GM21723 (cell line): ENCODE measurements around the gene CNOT3.

Source experiments
- ATAC-seq: cut with Tn5 transposase; IDR thresholded peaks from one replicate; pipeline ENCODE4 v1.9.1; 2021; ENCODE audit warnings: mild to moderate bottlenecking, moderate library complexity; ENCODE audit not compliant: unreplicated experiment

The CNOT3 gene

GRCh38 chr19:54147676-54148075 is 10.1 kb downstream of the CNOT3 start:
- ATAC-seq: no peak

GRCh38 chr19:54148158-54148557 is 10.6 kb downstream of the CNOT3 start:
- no peak for ATAC-seq

DNA sequence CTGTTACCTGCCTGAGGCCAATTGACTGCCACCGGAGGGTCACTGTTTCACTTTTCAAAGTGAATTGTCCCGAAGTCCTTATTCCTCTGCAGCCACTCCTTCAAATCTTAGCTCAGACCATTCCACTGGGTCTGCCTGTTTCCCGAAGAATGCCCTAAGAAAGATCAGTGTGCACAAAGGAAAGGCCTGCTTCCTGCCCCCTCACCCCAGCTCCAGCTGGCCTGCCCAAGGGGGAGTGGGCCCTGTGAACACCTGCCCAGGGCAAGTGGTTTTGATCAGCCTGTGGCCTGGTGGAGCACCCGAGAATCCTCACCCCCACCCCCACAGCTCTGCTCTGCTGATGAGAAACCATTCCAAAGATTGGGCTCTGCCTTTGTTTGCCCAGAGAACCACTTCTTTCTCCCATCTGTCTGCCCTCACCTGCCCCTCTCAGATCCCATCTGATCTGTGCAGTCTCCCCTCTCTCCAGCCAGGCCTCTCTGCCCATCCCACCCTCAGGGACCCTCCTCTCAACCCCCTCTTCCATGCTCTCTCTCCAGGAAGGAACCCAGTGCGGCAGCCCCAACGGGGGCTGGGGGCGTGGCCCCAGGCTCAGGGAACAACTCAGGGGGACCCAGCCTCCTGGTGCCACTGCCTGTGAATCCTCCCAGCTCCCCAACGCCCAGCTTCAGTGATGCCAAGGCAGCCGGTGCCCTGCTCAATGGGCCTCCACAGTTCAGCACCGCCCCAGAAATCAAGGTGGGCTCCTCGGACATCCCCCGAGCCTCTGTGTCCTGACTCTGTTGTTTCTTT is 11.7 kb downstream of the CNOT3 start:
- no peak for ATAC-seq

GRCh38 chr19:54151362-54152035 is 13.9 kb downstream of the CNOT3 start:
- no peak for ATAC-seq

DNA sequence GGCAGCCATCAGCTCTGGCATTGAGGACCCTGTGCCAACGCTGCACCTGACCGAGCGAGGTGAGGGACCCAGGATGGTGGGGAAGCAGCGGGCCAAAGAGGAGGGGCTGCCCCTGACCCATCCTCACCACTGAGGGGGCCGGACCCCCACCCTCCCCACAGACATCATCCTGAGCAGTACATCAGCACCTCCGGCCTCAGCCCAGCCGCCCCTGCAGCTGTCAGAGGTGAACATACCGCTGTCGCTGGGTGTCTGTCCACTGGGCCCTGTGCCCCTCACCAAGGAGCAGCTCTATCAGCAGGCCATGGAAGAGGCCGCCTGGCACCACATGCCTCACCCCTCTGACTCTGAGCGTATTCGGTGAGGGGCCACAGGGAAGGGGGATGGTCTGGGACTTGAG is 14.7 kb downstream of the CNOT3 start:
- no peak for ATAC-seq

- ATAC-seq: no peak
Observed at GRCh38 chr19:54152878-54153524, 15.4 kb downstream of the CNOT3 start.

GRCh38 chr19:54153731-54154326 is 16.3 kb downstream of the CNOT3 start:
- ATAC-seq: no peak

DNA sequence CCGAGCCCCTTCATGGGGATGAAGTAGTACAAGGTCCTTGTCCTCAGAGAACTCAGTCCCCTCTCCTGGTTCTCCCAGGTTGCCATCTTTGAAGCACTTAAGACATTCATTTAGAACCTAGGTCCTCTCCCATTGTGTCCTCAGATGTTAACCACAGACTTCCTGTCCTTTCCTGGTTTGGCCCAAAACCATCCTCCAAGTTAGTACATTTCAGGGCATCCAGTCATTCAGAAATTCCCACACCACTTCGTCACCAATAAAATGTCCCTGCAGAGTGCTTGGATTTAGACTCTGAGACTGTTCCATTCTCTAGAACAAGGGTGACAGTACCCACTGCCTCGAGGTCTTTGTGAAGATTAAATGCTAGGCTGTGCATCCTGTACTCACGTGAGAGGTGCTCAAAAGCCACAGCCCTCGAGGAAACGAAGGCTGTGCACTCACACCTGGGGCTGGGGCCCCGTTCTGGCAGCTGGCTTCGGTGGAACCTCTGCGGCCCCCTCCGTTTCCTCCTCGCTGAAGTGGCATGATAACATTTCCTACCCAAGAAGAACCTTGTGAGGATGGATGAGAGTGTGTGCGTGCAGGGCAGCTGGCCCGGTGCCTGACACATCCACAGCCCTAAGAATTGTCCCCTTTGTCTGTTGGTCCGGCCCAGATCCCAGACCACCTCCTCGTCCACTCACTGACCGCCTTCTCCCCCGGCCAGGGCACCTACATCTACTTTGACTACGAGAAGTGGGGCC is 17.2 kb downstream of the CNOT3 start:
- ATAC-seq: no peak

- ATAC-seq: no peak
Observed at GRCh38 chr19:54155694-54156093, 18.1 kb downstream of the CNOT3 start.

GRCh38 chr19:54156490-54156889 is 18.9 kb downstream of the CNOT3 start:
- ATAC-seq: no peak

DNA sequence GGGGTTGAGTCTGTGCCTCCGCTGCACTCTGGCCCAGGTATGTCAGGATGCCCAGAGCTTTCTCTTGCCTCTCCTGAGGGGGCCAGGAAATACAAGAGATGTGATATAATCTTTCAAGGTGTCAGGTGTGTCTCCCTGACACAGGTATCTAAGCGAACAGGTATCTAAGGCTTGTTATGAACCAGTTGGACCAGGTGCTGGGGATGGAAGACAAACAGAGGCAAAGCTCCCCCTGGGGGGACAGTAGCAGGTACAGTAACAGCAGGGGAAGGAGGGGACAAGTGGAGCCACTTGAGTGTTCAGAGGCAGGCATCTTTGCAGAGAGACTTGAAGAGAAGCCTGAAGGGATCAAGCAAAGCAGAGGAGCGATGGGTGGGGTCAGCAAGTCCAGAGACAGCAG is 19.4 kb downstream of the CNOT3 start:
- no peak for ATAC-seq

DNA sequence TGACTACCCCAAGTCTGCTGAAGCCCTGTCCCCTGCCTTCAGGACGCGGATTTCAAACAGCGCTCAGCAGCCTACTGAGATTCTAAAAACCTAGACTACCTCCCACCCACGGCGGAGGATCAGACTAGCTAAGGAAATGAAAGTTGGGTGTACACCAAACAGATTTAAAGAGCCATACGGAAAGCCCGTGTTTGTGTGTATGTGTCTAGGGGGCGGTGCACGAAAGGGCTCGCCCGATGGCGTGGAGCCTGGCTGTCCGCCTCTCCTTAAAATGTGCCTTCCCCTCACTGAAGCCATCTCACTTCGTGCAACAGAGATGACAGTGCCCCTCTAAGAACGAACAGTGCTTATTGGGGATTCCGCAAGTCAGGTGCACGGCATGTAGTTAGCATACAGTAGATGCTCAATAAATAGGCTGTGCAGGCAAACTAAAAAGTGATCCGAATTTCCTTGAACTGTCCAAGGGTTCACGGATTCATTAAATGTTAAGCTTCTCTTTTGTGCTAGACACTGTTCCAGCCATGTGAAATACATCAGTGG is 21.3 kb downstream of the CNOT3 start:
- ATAC-seq: no peak

DNA sequence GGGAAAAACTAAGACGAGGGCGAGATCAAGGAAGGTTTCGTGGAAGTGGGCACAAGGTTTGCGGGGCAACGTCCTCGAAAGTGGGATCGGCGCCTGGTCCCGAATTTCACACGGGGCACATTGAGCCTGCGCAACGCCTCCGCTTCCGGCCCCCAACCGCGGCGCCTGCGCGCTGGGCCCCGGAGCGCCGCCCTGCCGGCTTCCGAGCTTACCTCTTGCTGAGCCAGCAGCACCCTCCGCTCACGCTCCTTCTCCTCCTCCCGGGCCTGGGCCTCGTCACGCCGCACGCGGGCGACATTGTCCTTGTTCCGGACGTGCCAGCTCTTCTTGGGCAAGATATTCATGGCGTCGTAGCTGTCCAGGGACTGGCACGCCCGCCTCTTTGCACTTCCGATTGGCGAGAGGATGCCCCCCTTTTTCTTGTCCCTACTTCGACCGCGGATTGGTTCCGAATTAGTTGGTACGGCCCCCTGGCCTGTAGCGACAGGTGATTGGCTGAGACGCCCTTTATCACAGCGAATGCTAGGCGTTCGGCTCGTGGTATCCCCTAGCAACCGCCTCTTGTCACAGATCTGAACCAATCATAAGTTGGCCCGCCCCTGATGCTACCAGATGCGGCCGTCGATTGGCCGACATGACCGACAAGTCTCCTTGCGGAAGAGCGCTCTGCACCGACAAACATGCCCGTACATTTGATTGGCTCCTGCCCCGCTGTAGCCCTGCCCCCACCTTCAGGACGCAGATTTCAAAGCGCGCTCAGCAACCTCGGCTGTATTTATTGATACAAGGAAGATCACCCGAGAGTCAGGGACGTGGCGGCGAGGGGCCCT is 22.0 kb downstream of the CNOT3 start, which contains the start of gene LENG1:
Gene LENG1, minus strand, starts transcription at position 370 of the 830 bp plus-strand sequence. Its CDS starts 26 bp downstream, at position 344.
- ATAC-seq: peak; percentile 83

- ATAC-seq: peak; percentile 3
Observed at GRCh38 chr19:54160182-54160811, 22.7 kb downstream of the CNOT3 start.

- no peak for ATAC-seq
Observed at GRCh38 chr19:54160854-54161253, 23.3 kb downstream of the CNOT3 start.

GRCh38 chr19:54162241-54162805 is 24.8 kb downstream of the CNOT3 start:
- ATAC-seq: no peak

GRCh38 chr19:54162884-54163283 is 25.3 kb downstream of the CNOT3 start:
- no peak for ATAC-seq

DNA sequence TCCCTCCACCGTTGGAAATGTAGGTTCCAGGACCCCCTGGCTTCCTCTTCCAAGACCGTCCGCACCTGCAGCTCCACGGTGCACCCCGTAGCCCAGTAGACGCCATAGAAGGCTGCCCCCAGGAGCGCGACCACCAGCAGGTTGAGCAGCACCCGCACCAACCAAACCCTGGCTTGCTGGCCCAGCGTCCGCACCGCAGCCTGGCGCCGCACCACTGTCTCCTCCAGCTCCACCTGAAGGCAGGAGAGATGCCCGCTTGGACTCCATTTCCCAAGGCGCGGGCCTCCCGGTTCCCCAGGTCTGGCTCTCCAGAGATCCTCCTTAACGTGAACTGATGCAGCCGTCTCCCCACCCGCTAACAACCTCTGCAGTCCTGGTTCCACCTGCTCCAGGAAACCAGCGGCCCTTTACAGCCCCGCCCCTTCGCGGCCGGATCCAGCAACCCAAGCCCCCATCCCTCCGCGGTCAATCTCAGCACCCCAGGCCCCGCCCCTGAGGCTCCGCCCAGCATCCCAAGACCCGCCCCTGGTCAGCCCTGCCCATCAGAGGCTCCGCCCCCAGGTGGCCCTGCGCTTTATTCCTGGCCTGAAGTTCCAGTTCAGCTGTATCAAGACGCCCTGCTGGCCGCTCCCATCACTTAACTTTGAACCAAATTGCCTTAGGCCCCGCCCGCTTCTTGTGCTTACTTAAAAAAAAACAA is 27.0 kb downstream of the CNOT3 start:
- no peak for ATAC-seq
